ENCODE results near the gene HAVCR1.
"Not testable (repeated sequence)": the region's sequence is repeated elsewhere in the genome, so short reads cannot be mapped to it uniquely, and the experiment has no call there.

The HAVCR1 gene

DNA sequence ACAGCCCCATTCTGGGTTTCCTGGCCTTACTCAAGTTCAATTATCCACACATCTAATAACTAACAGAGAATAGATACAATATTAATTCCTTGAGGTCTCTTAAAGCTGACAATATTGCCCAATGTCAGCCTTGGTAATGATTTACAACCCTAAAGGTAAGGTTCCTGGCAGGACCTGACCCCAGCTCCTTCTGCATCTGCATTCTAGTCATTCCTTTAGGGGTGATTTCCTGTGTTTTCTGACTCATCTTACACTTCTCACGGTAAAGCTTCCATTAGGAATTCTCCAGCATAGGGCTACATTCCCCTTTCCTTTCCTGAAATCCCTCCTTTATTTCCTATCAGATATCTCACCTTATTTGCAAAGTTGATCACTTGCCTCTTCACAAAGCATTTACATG lies 9.3 kb downstream of the HAVCR1 start:
- no peak for DNase-seq (ENCODE audit: low spot score)

DNA sequence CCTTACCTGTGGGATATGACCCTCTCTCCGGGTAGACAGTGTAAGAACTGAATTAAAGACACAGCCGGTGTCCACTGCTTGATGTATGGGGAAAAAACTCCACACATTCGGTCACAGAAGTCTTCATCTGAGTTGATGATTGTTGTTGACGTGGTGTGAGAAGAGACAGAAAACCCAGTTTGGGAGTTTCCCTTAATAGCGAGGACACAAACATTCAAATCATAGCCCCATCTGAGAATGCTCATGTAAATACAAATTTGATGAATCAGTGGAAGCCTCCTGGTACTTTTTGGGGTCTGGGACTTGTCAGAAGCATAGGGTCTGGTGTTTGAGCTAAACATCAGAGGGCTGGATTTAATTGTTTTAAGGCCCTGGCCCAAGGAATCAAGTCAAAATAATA lies 11.0 kb downstream of the HAVCR1 start:
- DNase-seq (ENCODE audit: low spot score): no peak

DNA sequence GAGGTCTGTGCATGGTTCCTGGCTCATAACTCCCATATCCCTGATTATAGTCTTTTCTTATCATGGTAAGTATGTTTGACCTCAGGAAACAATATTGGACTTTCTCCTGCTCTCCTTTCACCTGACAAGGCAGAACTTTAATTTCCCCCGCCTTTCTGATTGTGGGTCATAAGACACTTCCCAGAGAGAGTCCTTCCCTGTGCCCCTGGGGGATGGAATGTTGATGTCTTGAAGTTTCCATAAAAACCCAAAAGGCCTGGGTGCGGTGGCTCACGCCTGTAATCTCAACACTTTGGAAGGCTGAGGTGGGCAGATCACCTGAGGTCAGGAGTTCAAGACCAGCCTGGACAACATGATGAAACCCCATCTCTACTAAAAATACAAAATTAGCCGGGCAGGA lies 11.9 kb downstream of the HAVCR1 start:
- not testable (repeated sequence) for DNase-seq (ENCODE audit: low spot score)

DNA sequence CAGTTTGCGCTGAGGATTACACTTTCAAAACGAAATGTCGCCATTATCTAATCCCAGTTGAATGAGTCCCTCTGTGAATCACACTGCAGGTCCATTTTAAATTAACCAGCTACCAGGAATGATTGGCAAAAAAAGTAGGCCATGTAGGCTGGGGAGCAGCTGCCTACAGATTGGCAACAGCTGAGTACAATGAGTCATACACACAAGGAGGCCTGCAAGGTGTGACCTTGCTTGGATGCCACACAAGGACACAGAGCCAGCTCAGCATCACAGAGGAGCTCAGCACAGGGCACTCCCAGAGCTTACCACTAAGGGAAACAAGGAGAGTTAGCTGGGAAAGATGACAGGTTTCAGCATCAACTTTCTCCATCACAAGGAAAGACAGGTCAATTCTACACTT lies 12.9 kb downstream of the HAVCR1 start:
- no peak for DNase-seq (ENCODE audit: low spot score)

DNA sequence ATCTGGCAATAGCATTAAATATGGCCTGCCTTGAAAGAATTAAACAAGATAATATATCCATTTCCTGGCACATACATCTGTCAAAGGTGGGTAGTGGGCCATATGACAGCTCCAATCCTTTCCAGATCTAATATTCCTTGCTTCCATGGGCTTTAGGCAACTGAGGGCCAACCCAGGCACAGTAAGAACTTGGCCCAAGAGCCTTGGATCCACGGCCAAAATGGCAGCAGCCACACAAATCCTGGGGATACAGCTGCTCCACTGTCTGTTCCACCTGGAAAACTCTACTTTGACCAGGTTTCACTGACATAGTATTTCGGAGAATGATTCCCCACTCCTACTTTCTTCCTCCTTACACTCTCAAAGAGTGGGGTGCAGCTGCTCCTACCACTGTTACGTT lies 13.3 kb downstream of the HAVCR1 start:
- DNase-seq (ENCODE audit: low spot score): no peak

DNA sequence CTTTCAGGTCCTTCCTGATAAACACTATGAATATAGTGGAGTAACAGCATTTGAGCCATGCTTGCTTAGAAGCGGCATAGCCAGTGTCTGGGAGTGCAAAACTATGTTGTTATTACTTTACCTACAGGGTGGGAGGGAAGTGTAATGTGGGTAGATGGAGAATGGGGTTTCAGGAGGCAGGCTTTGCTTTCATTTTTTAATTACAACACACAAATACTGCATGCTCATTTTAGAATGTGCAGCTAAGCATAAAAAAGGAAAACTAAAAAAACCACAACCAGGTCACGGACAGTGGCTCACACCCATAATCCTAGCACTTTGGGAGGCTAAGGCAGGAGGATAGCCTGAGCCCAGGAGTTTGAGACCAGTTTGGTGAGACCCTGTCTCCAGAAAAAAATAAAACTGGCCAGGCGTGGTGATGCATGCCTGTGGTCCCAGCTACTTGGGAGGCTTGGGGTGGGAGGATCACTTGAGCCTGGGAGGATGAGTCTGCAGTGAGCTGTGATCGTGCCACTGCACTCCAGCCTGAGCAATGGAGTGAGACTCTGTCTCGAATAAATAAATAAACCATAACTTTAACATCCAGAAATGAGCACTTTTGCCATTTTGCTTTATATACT lies 20.2 kb downstream of the HAVCR1 start:
- no peak for DNase-seq (ENCODE audit: low spot score)

DNA sequence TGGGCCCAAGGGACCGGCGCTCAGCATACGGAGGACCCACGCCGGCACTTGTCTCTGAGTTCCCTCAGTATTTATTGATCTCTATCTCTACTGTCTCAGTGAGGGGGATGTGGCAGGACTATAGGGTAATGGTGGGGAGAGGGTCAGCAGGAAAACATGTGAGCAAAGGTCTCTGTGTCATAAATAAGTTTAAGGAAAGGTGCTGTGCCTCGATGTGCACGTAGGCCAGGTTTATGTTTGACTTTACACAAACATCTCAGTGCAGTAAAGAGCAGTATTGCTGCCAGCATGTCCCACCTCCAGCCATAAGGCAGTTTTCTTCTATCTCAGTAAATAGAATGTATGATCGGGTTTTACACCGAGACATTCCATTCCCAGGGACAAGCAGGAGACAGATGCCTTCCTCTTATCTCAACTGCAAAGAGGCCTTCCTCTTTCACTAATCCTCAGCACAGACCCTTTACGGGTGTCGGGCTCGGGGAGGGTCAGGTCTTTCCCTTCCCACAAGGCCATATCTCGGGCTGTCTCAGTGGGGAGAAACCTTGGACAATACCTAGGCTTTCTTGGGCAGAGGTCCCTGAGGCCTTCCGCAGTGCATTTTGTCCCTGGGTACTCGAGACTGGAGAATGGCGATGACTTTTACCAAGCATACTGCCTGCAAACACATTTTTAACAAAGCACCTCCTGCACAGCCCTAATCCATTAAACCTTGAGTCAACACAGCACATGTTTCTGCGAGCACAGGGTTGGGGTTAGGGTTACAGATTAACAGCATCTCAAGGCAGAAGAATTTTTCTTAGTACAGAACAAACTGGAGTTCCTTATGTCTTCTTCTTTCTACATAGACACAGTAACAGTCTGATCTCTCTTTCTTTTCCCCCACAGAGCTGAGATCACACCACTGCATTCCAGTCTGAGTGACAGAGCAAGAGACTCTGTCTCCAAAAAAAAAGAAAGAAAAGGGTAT lies 24.5 kb downstream of the HAVCR1 start:
- DNase-seq (ENCODE audit: low spot score): not testable (repeated sequence)

DNA sequence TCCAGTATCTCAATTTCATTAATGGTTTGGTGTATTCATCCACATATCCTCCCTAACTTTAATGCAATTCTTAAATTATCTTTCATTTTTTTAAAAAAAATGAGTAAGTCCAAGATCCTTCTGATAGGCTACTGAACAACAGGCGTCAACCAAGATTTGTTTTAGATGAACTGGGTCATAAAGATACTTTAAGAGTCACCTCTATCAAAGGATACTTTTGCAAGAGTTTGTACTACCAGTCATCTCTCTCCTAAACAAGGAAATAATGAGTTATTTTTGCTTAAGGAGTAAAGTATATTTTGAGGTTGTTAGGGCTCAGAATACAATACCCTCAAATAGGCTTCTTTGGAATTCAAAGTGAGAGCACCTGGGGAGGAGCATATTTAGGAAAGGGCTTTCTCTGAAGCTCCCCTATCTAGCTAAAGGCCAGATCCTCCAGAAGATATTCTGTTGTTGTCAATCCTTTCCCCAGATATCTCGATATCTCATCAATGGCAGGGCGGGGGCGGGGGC lies 25.8 kb downstream of the HAVCR1 start:
- no peak for DNase-seq (ENCODE audit: low spot score)

DNA sequence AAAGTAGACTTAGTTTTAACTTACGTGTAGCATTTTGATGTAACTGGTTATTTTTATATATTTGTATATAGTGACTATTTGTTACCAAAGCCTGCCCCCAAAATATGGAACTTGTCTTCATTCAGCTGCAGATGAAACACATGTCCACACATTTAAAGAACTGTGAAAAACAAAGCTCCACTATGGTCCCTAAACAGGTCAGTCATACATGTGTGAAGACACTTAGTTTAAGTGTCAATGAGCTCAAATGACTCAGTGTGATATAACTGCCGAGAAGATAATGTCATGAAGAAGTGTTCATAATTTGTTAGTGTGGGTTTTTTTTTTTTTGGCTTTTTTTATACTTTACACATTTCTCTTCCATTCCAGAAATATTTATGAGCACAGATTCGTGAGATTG lies 28.2 kb downstream of the HAVCR1 start:
- DNase-seq (ENCODE audit: low spot score): no peak

DNA sequence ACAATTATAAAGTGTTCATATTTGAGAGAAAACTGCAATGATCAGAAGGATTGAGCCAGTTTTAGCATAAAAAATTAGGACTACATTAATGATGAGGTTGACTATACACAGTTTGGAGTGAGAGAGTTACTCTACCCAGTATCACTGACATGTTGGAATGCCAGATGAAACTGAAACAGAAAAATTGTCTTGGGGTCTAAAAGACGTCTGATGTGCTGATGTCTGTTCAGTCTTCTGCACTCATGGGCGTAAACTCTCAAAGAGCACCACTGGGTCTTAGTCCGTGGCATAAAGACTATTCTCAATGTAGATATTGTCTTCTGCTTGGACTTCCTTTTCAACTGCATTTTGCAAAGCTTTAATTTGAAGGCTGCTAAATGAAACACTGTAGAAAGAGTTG lies 29.5 kb downstream of the HAVCR1 start:
- DNase-seq (ENCODE audit: low spot score): no peak

DNA sequence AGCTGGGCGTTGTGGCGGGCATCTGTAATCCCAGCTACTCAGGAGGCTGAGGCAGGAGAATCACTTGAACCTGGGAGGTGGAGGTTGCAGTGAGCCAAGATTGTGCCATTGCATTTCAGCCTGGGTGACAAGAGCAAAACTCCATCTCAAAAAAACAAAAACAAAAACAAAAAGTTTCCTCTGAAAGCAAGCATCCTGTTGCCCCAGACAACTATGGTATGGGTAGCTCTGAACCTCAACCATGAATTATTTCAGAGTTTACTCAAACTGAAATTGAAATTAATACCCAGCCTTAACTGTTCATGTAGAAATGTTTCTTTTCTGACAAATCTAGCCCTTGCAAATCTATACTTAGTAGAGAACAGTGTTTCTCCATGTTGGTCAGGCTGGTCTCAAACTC lies 31.3 kb downstream of the HAVCR1 start:
- not testable (repeated sequence) for DNase-seq (ENCODE audit: low spot score)

DNA sequence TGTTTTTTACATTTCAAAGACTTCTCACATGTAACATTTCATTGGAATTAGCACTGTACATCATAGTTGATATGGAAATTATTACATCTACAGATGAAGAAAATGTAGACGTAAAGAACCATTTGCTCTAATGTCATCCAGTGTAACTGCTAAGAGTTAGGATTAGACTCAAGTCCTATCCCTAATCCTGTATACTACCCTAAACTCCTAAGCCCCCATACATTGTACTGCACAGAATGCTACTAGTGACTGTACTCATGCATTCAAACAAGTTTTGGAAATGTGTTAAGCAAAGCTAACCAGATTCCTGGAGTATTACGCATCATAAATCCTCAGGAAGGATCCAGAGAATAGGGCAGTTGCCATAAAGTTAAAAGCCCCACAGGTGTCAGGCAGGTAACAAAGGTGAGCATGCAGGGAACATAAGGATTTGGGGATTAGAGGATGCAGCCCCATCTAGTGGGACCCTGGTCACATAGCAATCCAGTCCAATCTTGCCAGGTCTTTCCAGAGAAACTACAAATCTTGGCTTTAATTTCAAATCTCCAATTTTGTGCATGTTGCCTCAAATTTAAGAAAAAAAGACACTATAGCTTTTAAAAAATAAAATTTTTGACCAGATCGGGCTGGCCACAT lies 32.0 kb downstream of the HAVCR1 start:
- peak; percentile 42 for DNase-seq (ENCODE audit: low spot score)

DNA sequence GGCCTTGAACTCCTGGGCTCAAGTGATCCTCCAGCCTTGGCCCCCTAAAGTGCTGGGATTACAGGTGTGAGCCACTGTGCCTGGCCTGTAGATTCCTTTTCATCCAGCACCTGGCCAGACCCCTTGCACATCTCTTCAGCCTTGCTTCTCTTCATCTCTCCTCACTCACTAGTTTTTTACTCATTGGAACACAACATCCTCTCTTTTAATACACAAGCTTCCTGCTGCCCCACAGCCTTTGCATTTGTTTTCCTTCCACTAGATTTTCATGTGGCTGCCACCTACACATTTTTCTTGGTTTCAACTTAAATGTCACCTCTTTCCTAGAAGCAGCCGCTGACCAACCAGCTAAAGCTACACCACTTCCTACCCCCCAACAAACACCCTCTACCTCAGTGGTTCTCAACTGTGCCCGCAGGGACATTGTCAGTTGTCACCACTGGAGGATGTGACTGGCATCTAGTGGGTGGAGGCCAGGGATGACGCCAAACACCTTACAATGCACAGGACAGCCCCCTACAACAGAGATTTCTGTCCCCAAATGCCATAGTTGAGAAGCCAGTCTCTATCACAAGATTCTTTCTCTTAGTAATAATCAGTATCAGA lies 33.7 kb downstream of the HAVCR1 start:
- peak; percentile 10 for DNase-seq (ENCODE audit: low spot score)

DNA sequence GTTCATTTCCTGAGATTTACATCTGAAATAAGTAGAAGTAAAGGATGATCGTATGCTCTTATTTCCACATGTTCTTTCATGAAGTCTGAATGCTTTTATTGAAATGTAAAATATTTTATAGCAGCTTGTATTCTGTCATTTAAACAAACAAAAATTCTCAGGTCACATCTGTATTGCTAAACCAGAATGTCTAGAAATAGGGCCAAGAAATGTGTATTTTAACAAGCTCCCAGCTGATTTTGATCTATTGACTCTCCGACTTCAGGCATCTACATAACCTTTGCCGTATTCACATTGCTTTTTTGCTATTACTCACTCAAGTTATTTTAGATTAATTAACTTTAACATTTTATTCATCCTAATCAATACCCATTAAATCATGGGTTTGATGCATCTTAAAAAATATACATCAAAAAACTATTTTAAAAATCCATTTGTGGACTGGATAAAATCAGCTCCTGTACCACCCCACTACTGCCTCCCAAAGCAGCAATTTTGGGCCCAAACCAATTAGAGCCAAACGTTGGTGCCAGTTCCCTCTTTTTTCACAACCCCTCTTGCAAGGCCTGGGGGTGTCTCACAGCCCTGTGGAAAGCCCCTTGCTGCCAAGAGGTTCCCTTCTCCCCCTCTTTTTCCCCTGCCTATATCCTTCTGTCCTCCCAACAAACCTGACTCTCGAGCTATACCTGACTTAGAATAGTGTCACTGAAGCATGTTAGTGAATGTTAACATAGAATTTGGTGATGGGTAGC lies 34.5 kb downstream of the HAVCR1 start:
- no peak for DNase-seq (ENCODE audit: low spot score)

DNA sequence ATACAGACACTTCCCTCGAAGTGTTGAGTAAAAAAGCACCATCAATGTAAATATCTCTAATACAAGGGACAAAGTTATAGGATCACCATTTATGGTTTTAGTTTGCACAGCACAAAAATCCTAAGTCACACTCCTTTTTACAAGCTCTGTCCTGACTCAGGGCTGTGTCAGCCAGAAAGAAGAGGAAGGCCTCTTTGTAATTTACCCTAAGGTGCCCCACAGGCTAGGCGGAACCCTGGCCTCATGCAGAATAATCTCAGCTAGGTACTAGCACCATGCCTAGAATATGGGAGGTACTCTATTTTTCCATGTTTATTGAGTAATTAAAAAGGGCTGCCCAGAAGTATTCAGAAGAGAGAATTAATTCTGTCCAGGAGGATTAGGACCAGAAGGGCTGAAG lies 36.9 kb downstream of the HAVCR1 start:
- DNase-seq (ENCODE audit: low spot score): no peak

DNA sequence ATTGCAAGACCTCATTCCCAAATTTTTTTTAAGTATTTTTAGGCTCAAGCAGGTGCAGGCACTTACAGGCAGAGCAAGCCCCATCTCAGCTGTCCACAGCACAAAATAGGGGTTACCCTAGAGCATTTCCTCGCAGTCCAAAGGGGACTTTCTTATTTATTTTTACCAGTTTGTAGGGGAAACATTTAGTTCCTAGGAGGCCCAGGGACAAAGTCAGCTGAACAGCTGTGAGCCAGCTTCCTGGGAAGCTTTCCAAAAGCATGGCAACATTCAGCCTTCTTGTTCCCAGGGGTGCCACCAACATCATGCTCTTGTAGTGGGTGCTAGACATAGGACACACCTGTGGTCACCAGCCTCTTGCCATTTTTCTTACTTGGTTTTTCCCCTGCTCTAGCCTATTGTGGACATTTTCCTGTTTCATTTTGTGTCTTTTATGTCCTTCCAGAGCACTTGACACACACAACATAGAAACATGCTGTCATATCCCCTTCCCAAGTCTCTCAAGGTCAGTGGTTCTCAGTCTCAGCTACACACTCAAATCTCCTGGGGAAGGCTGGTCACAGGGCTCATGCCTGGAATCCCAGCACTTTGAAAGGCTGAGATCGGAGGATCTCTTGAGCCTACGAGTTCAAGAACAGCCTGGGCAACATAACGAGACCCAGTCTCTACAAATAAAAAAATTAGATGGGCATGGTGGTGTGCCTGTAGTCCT lies 38.2 kb downstream of the HAVCR1 start:
- DNase-seq (ENCODE audit: low spot score): no peak

DNA sequence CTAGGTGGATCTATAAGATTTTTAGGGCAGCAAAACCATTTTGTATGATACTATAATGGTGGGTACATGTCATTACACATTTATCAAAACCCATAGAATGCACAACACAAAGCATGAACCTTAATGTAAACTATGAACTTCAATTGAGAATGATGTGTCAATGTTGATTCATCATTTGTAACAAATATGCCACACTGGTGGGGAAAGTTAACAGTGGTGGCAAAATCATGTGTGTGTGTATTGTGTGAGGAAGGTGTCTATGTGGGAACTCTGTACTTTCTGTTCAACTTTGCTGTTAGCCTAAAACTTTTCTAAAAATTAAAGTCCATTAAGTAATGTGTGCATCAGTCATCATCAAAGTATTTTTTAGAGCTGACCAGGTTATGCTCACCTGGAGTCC lies 38.9 kb downstream of the HAVCR1 start:
- DNase-seq (ENCODE audit: low spot score): no peak

DNA sequence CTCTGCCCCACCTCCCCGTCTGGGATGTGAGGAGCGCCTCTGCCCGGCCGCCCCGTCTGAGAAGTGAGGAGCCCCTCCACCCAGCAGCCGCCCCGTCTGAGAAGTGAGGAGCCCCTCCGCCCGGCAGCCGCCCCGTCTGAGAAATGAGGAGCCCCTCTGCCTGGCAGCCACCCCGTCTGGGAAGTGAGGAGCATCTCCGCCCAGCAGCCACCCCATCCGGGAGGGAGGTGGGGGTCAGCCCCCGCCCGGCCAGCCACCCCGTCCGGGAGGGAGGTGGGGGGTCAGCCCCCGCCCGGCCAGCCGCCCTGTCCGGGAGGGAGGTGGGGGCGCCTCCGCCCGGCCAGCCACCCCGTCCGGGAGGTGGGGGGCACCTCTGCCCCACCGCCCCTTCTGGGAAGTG lies 44.8 kb downstream of the HAVCR1 start:
- not testable (repeated sequence) for DNase-seq (ENCODE audit: low spot score)

DNA sequence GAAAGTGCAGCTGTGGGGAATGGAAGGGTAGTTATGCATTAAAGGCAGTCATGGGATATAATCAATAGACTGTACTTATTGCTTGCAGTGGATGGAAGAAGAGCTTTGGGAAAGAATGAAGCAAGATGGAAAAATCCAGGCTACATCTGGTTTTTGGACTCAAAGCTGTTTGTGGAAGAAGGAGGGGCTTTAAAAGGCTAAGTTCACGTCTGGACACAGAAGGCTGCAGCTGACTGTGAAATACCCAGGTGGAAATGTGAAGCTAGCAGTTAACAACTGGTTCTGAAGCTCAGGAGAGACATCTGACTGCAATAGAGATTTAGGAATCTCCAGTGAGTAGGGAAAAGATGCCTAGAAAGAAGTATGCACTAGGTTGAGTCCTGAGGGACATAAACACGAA lies 52.7 kb downstream of the HAVCR1 start:
- no peak for DNase-seq (ENCODE audit: low spot score)

DNA sequence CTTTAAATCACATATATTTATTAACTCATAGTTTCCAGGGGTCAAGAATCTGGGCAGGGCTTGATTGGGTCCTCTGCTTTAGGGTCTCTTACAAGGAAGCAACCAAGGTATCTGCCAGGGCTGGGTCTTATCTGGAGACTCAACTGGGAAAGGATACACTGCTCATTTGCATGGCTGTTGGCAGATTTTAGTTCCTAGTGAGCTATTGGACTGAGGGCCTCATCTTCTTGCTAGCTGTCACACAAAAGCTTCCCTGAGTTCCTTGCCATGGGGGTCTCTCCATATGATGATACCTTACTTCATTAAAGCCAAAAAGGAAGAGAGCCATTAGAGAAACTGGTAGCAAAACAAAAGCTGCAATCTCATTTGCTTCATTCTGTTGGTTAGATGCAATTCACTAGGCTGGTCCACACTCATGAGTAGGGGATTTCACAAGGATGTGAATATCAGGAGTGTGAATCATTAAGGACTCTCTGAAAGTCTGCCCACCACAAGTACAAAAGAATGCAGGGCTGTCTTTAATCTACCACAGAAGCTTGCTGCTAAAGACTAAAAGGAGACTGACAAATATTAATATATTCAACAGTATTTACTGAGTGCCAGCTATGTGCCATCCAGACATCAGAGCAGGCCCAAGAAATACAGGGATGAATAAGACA lies 53.9 kb downstream of the HAVCR1 start:
- DNase-seq (ENCODE audit: low spot score): no peak
